Omental fat pad (tissue), 4 donors: ENCODE measurements around the gene BRCA2. TPM values are rescaled to one million over a fixed set of nuclear protein-coding genes. Genes with fewer than 3 reads are reported as not detected.
"Not testable (repeated sequence)": the region's sequence is repeated elsewhere in the genome, so short reads cannot be mapped to it uniquely, and the experiment has no call there.

ENCODE experiments used
- ATAC-seq: fragments of 150-250 bp; one replicate; pipeline ENCODE4 v1.9.1; 2016; ENCODE audit warnings: mild to moderate bottlenecking, moderate library complexity; ENCODE audit not compliant: low FRiP score
- DNase-seq: peaks from one replicate; pipeline ENCODE4 v3.0.0-alpha.2; 2019; ENCODE audit warnings: low spot score
- total RNA-seq, 4 donors: library from RNA; depleted of rRNA; stranded (reverse); fragments of >200 nt; gene quantifications; one replicate each; pipeline ENCODE4 v1.1.0, GENCODE V29; 2016
- TF ChIP-seq, protein P1 (sequence below), 3 donors: fragments of 450-650 bp; IDR thresholded peaks; one replicate each; pipeline ENCODE4 v1.5.1; 2016 to 2017; ENCODE audit warnings: antibody characterized with exemption in 3 of 3, mild to moderate bottlenecking in 3 of 3, moderate library complexity in 2 of 3

The BRCA2 gene
- total RNA-seq, 4 donors from 2014 or later: 2.0 to 3.3 (median 2.5) TPM

GRCh38 chr13:32320528-32320927 lies 5.2 kb downstream of the BRCA2 start:
- TF ChIP-seq, protein P1, sequence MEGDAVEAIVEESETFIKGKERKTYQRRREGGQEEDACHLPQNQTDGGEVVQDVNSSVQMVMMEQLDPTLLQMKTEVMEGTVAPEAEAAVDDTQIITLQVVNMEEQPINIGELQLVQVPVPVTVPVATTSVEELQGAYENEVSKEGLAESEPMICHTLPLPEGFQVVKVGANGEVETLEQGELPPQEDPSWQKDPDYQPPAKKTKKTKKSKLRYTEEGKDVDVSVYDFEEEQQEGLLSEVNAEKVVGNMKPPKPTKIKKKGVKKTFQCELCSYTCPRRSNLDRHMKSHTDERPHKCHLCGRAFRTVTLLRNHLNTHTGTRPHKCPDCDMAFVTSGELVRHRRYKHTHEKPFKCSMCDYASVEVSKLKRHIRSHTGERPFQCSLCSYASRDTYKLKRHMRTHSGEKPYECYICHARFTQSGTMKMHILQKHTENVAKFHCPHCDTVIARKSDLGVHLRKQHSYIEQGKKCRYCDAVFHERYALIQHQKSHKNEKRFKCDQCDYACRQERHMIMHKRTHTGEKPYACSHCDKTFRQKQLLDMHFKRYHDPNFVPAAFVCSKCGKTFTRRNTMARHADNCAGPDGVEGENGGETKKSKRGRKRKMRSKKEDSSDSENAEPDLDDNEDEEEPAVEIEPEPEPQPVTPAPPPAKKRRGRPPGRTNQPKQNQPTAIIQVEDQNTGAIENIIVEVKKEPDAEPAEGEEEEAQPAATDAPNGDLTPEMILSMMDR (IDR thresholded peaks at IDR 0.05): no peak
- no peak for ATAC-seq
- no peak for DNase-seq

- TF ChIP-seq, protein P1 (IDR thresholded peaks at IDR 0.05): no peak
- no peak for ATAC-seq
- DNase-seq: no peak
Observed at GRCh38 chr13:32323912-32324311, 8.6 kb downstream of the BRCA2 start.

DNA sequence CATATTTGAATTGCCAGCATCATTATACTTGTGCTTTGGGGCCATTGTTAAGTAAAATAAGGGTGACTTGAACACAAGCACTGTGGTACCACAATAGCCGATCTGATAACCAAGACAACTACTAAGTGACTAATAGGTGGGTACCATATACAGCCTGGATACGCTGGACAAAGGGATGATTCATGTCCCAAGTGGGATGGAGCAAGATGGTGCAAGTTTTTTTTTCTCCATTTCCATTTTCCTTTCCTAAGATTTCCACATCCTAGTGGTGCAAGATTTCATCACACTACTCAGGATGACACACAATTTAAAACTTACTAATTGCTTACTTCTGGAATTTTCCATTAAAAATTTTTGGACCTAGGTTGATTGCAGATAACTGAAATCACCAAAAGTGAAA lies 15.1 kb downstream of the BRCA2 start:
- TF ChIP-seq, protein P1 (IDR thresholded peaks at IDR 0.05): no peak
- ATAC-seq: peak; percentile 62
- DNase-seq: no peak

GRCh38 chr13:32334671-32335070 lies 19.4 kb downstream of the BRCA2 start:
- TF ChIP-seq, protein P1 (IDR thresholded peaks at IDR 0.05): no peak
- ATAC-seq (no peak), DNase-seq (no peak)

- DNase-seq: no peak
- ATAC-seq: no peak
- TF ChIP-seq, protein P1 (IDR thresholded peaks at IDR 0.05): no peak
Observed at GRCh38 chr13:32340914-32341313, 25.6 kb downstream of the BRCA2 start.

- DNase-seq: no peak
- TF ChIP-seq, protein P1 (IDR thresholded peaks at IDR 0.05): no peak
- ATAC-seq: no peak
Observed at GRCh38 chr13:32347651-32348050, 32.3 kb downstream of the BRCA2 start.

- not testable (repeated sequence) for ATAC-seq, DNase-seq
Observed at GRCh38 chr13:32350839-32351441, 35.6 kb downstream of the BRCA2 start.
